Activated B cell treated with CpG ODN at 0.5 μM for 24 hours (primary cell): ENCODE data around the gene CRACR2A. TPM values are rescaled to one million over a fixed set of nuclear protein-coding genes. Genes with fewer than 3 reads are reported as not detected.

ENCODE experiments used
- ATAC-seq: fragments of 200-7000 bp; cut with Tn5 transposase; one replicate; pipeline ENCODE4 v1.10.0; 2021; ENCODE audit warnings: low read depth, mild to moderate bottlenecking, moderate library complexity
- CTCF ChIA-PET: fragments of 350-600 bp; sonication (Branson Sonifier 250); formaldehyde crosslinking; loops from one replicate; lab custom pipeline; 2021; ENCODE audit warnings: antibody characterized with exemption; lab: Charles Lee
- POLR2A ChIA-PET: fragments of 350-600 bp; sonication (Branson Sonifier 250); formaldehyde crosslinking; loops from one replicate; lab custom pipeline; 2021; ENCODE audit warnings: antibody characterized with exemption; lab: Charles Lee
- DNase-seq: peaks from one replicate; pipeline ENCODE4 v3.0.0; 2022
- H3K27ac Mint-ChIP-seq: one replicate; pipeline ENCODE4 v1.8.0; 2020; ENCODE audit warnings: mixed read lengths
- H3K27me3 Mint-ChIP-seq: one replicate; pipeline ENCODE4 v1.8.0; 2021; ENCODE audit warnings: mixed read lengths
- H3K36me3 Mint-ChIP-seq: one replicate; pipeline ENCODE4 v1.8.0; 2021; ENCODE audit warnings: low read depth, mixed read lengths
- H3K4me1 Mint-ChIP-seq: one replicate; pipeline ENCODE4 v1.8.0; 2021; ENCODE audit warnings: mixed read lengths
- H3K4me3 Mint-ChIP-seq: one replicate; pipeline ENCODE4 v1.8.0; 2020; ENCODE audit warnings: mild to moderate bottlenecking, mixed read lengths
- H3K9me3 Mint-ChIP-seq: one replicate; pipeline ENCODE4 v1.8.0; 2020; ENCODE audit warnings: mixed read lengths
- intact Hi-C: fragments of 100-400 bp; cut with micrococcal nuclease; formaldehyde crosslinking; loops from one replicate; pipeline ENCODE4 v1.15.1; 2024
- total RNA-seq: library from RNA; stranded (reverse); gene quantifications from 2 replicates; pipeline ENCODE4 v1.2.3, GENCODE V29; 2022
- TF ChIP-seq, protein P1 (sequence below): fragments of 200-600 bp; IDR thresholded peaks from one replicate; pipeline ENCODE4 v1.8.0; 2022; ENCODE audit warnings: antibody characterized with exemption, mild to moderate bottlenecking

The CRACR2A gene
- total RNA-seq, 1 donor from 2014 or later: 25.8 TPM

DNA sequence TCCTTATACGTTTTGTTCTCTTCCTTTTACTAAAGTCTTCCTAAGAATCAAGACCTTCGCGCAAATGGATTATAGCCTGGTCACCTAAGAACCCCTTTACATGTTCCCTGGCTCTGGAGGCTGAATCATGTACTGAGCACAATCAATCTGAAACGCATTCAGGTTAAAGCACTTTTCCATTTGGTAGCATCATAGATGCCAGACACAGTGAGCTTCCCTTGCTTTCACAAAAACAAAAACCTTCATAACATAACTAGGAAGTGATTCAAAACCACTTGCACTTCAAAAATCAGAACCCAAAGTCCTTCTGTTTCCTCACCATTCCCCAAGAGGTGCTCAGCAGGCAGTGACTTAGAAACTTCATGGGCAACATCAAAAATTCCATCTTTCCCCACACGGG is 105.4 kb downstream of the CRACR2A start:
- H3K36me3 Mint-ChIP-seq: peaks cover 71% of the 10 kb centered on the region
- no peaks in the 10 kb centered on the region for H3K27me3 Mint-ChIP-seq
- H3K4me3 Mint-ChIP-seq: no peak overlapping the region
- no peak for ATAC-seq
- CTCF ChIA-PET: no interaction called here
- DNase-seq: no peak
- intact Hi-C loops: no loop called here
- TF ChIP-seq, protein P1, sequence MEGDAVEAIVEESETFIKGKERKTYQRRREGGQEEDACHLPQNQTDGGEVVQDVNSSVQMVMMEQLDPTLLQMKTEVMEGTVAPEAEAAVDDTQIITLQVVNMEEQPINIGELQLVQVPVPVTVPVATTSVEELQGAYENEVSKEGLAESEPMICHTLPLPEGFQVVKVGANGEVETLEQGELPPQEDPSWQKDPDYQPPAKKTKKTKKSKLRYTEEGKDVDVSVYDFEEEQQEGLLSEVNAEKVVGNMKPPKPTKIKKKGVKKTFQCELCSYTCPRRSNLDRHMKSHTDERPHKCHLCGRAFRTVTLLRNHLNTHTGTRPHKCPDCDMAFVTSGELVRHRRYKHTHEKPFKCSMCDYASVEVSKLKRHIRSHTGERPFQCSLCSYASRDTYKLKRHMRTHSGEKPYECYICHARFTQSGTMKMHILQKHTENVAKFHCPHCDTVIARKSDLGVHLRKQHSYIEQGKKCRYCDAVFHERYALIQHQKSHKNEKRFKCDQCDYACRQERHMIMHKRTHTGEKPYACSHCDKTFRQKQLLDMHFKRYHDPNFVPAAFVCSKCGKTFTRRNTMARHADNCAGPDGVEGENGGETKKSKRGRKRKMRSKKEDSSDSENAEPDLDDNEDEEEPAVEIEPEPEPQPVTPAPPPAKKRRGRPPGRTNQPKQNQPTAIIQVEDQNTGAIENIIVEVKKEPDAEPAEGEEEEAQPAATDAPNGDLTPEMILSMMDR: no peak
- H3K27ac Mint-ChIP-seq: peak overlapping the region; percentile 2
- POLR2A ChIA-PET: no interaction called here
- no peaks in the 10 kb centered on the region for H3K9me3 Mint-ChIP-seq
- H3K4me1 Mint-ChIP-seq: peaks cover 23% of the 10 kb centered on the region

GRCh38 chr12:3646561-3647241 is 106.2 kb downstream of the CRACR2A start:
- Mint-ChIP-seq H3K4me1 (peaks cover 23% of the 10 kb centered on the region), H3K36me3 (peaks cover 69% of the 10 kb centered on the region), H3K4me3 (no peak overlapping the region), H3K27me3 (no peaks in the 10 kb centered on the region), H3K27ac (no peak overlapping the region), H3K9me3 (no peaks in the 10 kb centered on the region)
- POLR2A ChIA-PET: no interaction called here
- intact Hi-C loops: no loop called here
- CTCF ChIA-PET: no interaction called here
- ATAC-seq (no peak), DNase-seq (no peak)
- TF ChIP-seq, protein P1: no peak

- DNase-seq (no peak), ATAC-seq (no peak)
- Mint-ChIP-seq H3K4me3 (no peak overlapping the region), H3K9me3 (no peaks in the 10 kb centered on the region), H3K27ac (no peak overlapping the region), H3K36me3 (peaks cover 70% of the 10 kb centered on the region), H3K4me1 (peaks cover 23% of the 10 kb centered on the region), H3K27me3 (no peaks in the 10 kb centered on the region)
- intact Hi-C loops: no loop called here
- CTCF ChIA-PET: no interaction called here
- TF ChIP-seq, protein P1: no peak
- POLR2A ChIA-PET: no interaction called here
Observed at GRCh38 chr12:3645091-3645490, 107.8 kb downstream of the CRACR2A start.

DNA sequence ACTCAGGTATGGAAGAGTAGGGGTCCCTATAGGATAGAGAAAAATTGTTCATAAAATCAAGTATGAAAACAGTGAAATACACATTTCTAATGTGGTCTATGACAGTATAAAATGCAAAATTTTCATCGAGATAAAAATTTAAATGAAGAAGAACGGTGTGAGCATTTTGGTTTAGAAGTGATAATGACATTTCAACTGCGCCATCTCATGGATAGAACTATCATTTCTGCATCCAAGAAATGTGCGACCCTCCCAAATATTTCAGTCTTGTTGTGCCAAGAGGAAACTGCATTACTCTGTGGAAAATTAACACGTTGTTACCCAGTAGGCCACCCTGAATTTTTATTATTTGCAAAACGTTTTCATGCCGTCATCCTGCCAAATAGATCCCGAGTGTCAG is 108.8 kb downstream of the CRACR2A start:
- ATAC-seq: no peak
- Mint-ChIP-seq H3K9me3 (no peaks in the 10 kb centered on the region), H3K27me3 (no peaks in the 10 kb centered on the region), H3K4me1 (peaks cover 23% of the 10 kb centered on the region), H3K4me3 (no peak overlapping the region), H3K27ac (no peak overlapping the region), H3K36me3 (peaks cover 65% of the 10 kb centered on the region)
- intact Hi-C loops: no loop called here
- POLR2A ChIA-PET: no interaction called here
- CTCF ChIA-PET: no interaction called here
- DNase-seq: no peak
- TF ChIP-seq, protein P1: no peak

GRCh38 chr12:3641428-3642018 is 111.4 kb downstream of the CRACR2A start:
- Mint-ChIP-seq H3K36me3 (peaks cover 71% of the 10 kb centered on the region), H3K4me3 (no peak overlapping the region), H3K9me3 (no peaks in the 10 kb centered on the region), H3K27me3 (no peaks in the 10 kb centered on the region), H3K4me1 (peaks cover 8% of the 10 kb centered on the region), H3K27ac (no peak overlapping the region)
- POLR2A ChIA-PET: no interaction called here
- TF ChIP-seq, protein P1: no peak
- CTCF ChIA-PET: no interaction called here
- no peak for DNase-seq
- no peak for ATAC-seq
- intact Hi-C loops: no loop called here
